ENCODE measurements around the gene DUSP16. TPM values are rescaled to one million over a fixed set of nuclear protein-coding genes. Genes with fewer than 3 reads are reported as not detected.

DUSP16 gene
- total and polyA plus RNA-seq, 2 of the 8 experiments (the other 6 are each of a cell fraction or from before 2014, with no cell fraction given), result 31.6 to 55.9 TPM

DNA sequence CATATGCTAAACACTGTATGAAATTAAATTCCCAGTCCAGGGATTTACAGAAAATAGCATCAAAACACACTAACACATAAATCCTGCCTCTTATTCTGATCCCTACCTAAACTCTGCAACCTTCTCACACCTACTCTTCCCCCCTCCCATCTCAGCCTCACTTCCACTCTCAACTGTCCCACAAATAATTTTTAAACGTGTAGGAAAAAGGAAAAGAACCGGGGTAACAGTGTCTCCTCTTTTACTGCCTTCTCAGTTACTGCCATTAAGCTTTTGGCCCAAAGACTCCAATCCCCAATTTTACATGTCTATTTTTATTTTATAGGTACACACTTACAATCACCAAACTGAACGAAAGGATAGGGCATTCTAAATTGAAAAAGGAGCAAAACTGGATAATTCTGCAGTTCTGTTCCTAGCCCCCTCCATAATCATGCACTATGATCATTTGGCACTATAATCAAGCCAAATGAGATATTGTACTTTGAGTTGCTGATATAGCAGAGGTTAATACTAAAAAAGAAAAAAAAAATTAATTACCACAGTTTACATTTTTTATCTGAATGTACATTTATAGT is 2.9 kb downstream of the DUSP16 start:
- Histone ChIP-seq H3K18ac (ENCODE audit: extremely low read depth, low read length) (no peak overlapping the region; the same call in 1 of the 2 replicates), H3K27me3 (replicated peaks in 1 of 4; ENCODE audit: control insufficient read depth in 3 of 4, extremely low read depth in 1 of 4, insufficient read depth in 3 of 4, low read length in 3 of 4) (no peaks in the 10 kb centered on the region), H4K8ac (ENCODE audit: extremely low read depth, insufficient read depth, low read length) (no peak overlapping the region), H3K4me2 (ENCODE audit: insufficient read depth in 1 of 2, low read depth in 2 of 2, low read length in 2 of 2) (peak overlapping the region; percentile 69 to 89), H4K5ac (ENCODE audit: insufficient read length, low read depth, low read length) (peak overlapping the region; percentile 51), H3K23me2 (ENCODE audit: low read depth, low read length) (peaks cover 12% of the 10 kb centered on the region), H3K56ac (replicated peaks; ENCODE audit: insufficient read length, low read depth, low read length) (no peak overlapping the region), H2BK5ac (ENCODE audit: low read depth, low read length) (no peak overlapping the region), H3K36me3 (ENCODE audit: control insufficient read depth in 2 of 4, insufficient read depth in 4 of 4, low read length in 3 of 4) (no peaks in the 10 kb centered on the region; a peak in 1 of 8 replicates), H3K14ac (ENCODE audit: insufficient read length) (no peak overlapping the region), H2BK120ac (replicated peaks; ENCODE audit: low read depth, low read length) (no peak overlapping the region), H3K4ac (replicated peaks; ENCODE audit: insufficient read length, low read depth, low read length) (peak overlapping the region; percentile 44), H4K20me1 (replicated peaks in 1 of 2; ENCODE audit: control insufficient read depth in 1 of 2, insufficient read depth in 2 of 2, low read length in 2 of 2) (no peaks in the 10 kb centered on the region), H2AK5ac (ENCODE audit: low read depth, low read length) (no peak overlapping the region), H2BK20ac (ENCODE audit: low read length) (no peak overlapping the region), H2AFZ (ENCODE audit: low read length) (no peak overlapping the region), H3K79me1 (ENCODE audit: low read depth, low read length) (peaks cover 2% of the 10 kb centered on the region; the same call in 1 of the 2 replicates), H3K27ac (ENCODE audit: low read depth, low read length) (no peak overlapping the region), H4K91ac (replicated peaks; ENCODE audit: insufficient read length, low read length) (peak overlapping the region; percentile 76), H3K9ac (replicated peaks in 1 of 4; ENCODE audit: extremely low read depth in 1 of 4, low read depth in 3 of 4, low read length in 3 of 4) (peak overlapping the region in 2 of 4 experiments; percentile 31 to 36; a peak in 3 of 7 replicates), H3K4me1 (replicated peaks in 1 of 4; ENCODE audit: control insufficient read depth in 3 of 4, insufficient read depth in 4 of 4, low read length in 3 of 4) (peaks cover 6 to 13% (median 8%) of the 10 kb centered on the region in 4 experiments; a peak in 5 of 7 replicates), H2BK15ac (ENCODE audit: low read length) (no peak overlapping the region), H3K9me3 (ENCODE audit: insufficient read depth in 2 of 2, low read depth in 1 of 2, low read length in 1 of 2) (0 out of 4 replicates have a peak, but pooled peaks cover under 1% of the 10 kb centered on the region in 2 experiments), H3K79me2 (ENCODE audit: control insufficient read depth in 1 of 2, insufficient read depth in 2 of 2, low read length in 2 of 2) (peaks cover 8 to 66% of the 10 kb centered on the region in 2 experiments; a peak in 3 of 4 replicates), H3K23ac (ENCODE audit: insufficient read length) (no peak overlapping the region), H2BK12ac (ENCODE audit: low read depth, low read length) (no peak overlapping the region), H3K4me3 (ENCODE audit: extremely low read depth in 1 of 4, insufficient read depth in 2 of 4, low read depth in 3 of 4, low read length in 4 of 4) (peak overlapping the region; percentile 33 to 96 (median 64); a peak in 6 of 8 replicates)
- DNase-seq (ENCODE audit: low read depth in 1 of 2, low spot score in 2 of 2), result no peak
- ChIA-PET CTCF (ENCODE audit: partially characterized antibody) (no interaction called here), POLR2A (ENCODE audit: partially characterized antibody) (interaction anchor here (1.2 to 1.4 kb wide), 2 partner anchors 54 to 166 kb away, joined by 3 read pairs; no protein-coding TSS in a partner anchor)
- 24% methylated on average over 3 of the region's 3 CpGs; no CpG with 5 or more reads in 1 of the 2 experiments for WGBS, 2 experiments (ENCODE audit: extremely low coverage in 1 of 2, insufficient coverage in 1 of 2, insufficient read length in 1 of 2, insufficient replicate concordance in 2 of 2, low coverage in 1 of 2, low lambda C conversion rate in 2 of 2, missing lambda C conversion rate in 1 of 2)
- TF ChIP-seq TAF1 (IDR thresholded peaks at IDR 0.05; ENCODE audit: low read depth, low read length), result no peak
- no peak for TF ChIP-seq TEAD4 (IDR thresholded peaks at IDR 0.05; ENCODE audit: low read depth, low read length)
- no peak for TF ChIP-seq MAFK (IDR thresholded peaks at IDR 0.05; ENCODE audit: low read depth, low read length)
- TF ChIP-seq BACH1 (IDR thresholded peaks at IDR 0.05; ENCODE audit: low read length), result no peak
- no peak for FAIRE-seq
